CD8-positive, alpha-beta memory T cell (primary cell): ENCODE results near the gene BNIPL. TPM values are rescaled to one million over a fixed set of nuclear protein-coding genes. Genes with fewer than 3 reads are reported as not detected.

Source experiments
- CTCF ChIA-PET: fragments of 350-600 bp; sonication (Branson Sonifier 250); formaldehyde crosslinking; loops from one replicate; lab custom pipeline; 2021; ENCODE audit warnings: antibody characterized with exemption; lab: Charles Lee
- POLR2A ChIA-PET: fragments of 350-600 bp; sonication (Branson Sonifier 250); formaldehyde crosslinking; loops from one replicate; lab custom pipeline; 2021; ENCODE audit warnings: antibody characterized with exemption; lab: Charles Lee
- DNase-seq, 5 donors: peaks; one replicate each; pipeline versions ENCODE4 v3.0.0 to v3.0.0-alpha.2; 2020 to 2022; ENCODE audit warnings: mixed read lengths in 1 of 5
- H3K27ac ChIP-seq: one replicate; pipeline ENCODE4 v1.7.0; 2013; ENCODE audit warnings: low read depth, mild to moderate bottlenecking, low read length, moderate library complexity
- H3K27me3 ChIP-seq: 2 replicates; pipeline ENCODE4 v1.7.0; 2013; ENCODE audit warnings: low read length, mild to moderate bottlenecking; ENCODE audit not compliant: insufficient read depth, poor library complexity, severe bottlenecking
- H3K36me3 ChIP-seq: 2 replicates; pipeline ENCODE4 v1.7.0; 2013; ENCODE audit warnings: mild to moderate bottlenecking, low read length, moderate library complexity; ENCODE audit not compliant: insufficient read depth
- H3K4me1 ChIP-seq: 2 replicates; pipeline ENCODE4 v1.7.0; 2013; ENCODE audit warnings: mild to moderate bottlenecking, low read length, moderate library complexity; ENCODE audit not compliant: insufficient read depth
- H3K4me3 ChIP-seq: 2 replicates; pipeline ENCODE4 v1.7.0; 2013; ENCODE audit warnings: mild to moderate bottlenecking, low read length
- H3K9me3 ChIP-seq: 2 replicates; pipeline ENCODE4 v1.7.0; 2013; ENCODE audit warnings: mild to moderate bottlenecking, low read length
- H3K27ac Mint-ChIP-seq, 8 donors: one replicate each; pipeline ENCODE4 v1.8.0; 2020 to 2021; ENCODE audit warnings: mixed read lengths in 8 of 8, mild to moderate bottlenecking in 6 of 8, inconsistent platforms in 3 of 8, moderate library complexity in 3 of 8
- H3K27me3 Mint-ChIP-seq, 2 donors: one replicate each; pipeline ENCODE4 v1.8.0; 2020 to 2021; ENCODE audit warnings: mixed read lengths in 2 of 2, mild to moderate bottlenecking in 1 of 2, moderate library complexity in 1 of 2
- H3K36me3 Mint-ChIP-seq, 3 donors: one replicate each; pipeline ENCODE4 v1.8.0; 2020 to 2021; ENCODE audit warnings: mixed read lengths in 3 of 3, inconsistent platforms in 1 of 3, mild to moderate bottlenecking in 1 of 3
- H3K4me1 Mint-ChIP-seq, 3 donors: one replicate each; pipeline ENCODE4 v1.8.0; 2020 to 2021; ENCODE audit warnings: mixed read lengths in 3 of 3, inconsistent platforms in 1 of 3, mild to moderate bottlenecking in 1 of 3
- H3K4me3 Mint-ChIP-seq, 7 donors: one replicate each; pipeline ENCODE4 v1.8.0; 2020 to 2021; ENCODE audit warnings: mixed read lengths in 7 of 7, mild to moderate bottlenecking in 6 of 7, moderate library complexity in 4 of 7, inconsistent platforms in 2 of 7
- H3K9me3 Mint-ChIP-seq, 5 donors: one replicate each; pipeline ENCODE4 v1.8.0; 2020 to 2022; ENCODE audit warnings: mixed read lengths in 5 of 5, mild to moderate bottlenecking in 3 of 5, moderate library complexity in 2 of 5, inconsistent platforms in 1 of 5
- polyA plus RNA-seq: library from polyadenylated mRNA; unstranded; fragments of 300-500 nt; fragmentation: Illumina TruSeq; gene quantifications from one replicate; pipeline ENCODE4 v1.2.3, GENCODE V29; 2021
- total RNA-seq, 2 experiments: library from RNA; stranded (reverse); gene quantifications; one replicate each; pipeline ENCODE4 v1.2.3, GENCODE V29; 2021

Gene BNIPL
- total and polyA plus RNA-seq, 3 experiments from 2014 or later = 0.08 to 1.3 (median 0.75) TPM

DNA sequence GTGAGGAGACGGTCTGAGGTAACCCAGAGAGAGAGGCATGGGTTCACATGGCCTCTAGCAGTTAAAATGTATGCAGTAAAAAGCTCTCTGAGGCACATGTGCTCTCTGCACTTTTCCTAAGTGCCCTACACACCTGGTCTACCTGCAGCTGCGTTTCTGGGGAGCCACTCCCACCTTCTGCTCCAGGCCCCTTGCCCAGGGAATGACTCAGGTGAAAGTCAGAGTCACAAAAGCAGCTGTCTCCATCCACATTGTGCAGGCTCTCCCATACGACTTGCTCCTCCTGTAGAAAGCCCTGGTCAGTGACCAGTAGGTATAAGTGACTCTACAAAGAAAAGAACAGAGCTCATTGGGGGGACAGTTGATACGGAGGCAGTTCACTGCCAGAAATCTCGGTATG is 38.4 kb upstream of the BNIPL start:
- peaks cover 2 to 8% of the 10 kb centered on the region in 2 donors for H3K27me3 Mint-ChIP-seq
- H3K36me3 Mint-ChIP-seq = peaks cover 0 to 5% (median 3%) of the 10 kb centered on the region in 3 donors
- peak overlapping the region in 1 of 7 donors; percentile 68 for H3K4me3 Mint-ChIP-seq
- Histone ChIP-seq H3K36me3 (peaks cover 26% of the 10 kb centered on the region), H3K27ac (no peak overlapping the region), H3K4me3 (no peak overlapping the region), H3K4me1 (peaks cover 45% of the 10 kb centered on the region), H3K27me3 (no peaks in the 10 kb centered on the region), H3K9me3 (no peaks in the 10 kb centered on the region)
- ChIA-PET CTCF (interaction anchor here (5.4 kb wide), 1 partner anchor 18 kb away, joined by 46 read pairs; the partner anchor contains the start of gene ANXA9), POLR2A (no interaction called here)
- H3K27ac Mint-ChIP-seq = no peak overlapping the region
- H3K4me1 Mint-ChIP-seq = peaks cover 10 to 22% (median 21%) of the 10 kb centered on the region in 3 donors
- no peak for DNase-seq
- no peaks in the 10 kb centered on the region for H3K9me3 Mint-ChIP-seq

DNA sequence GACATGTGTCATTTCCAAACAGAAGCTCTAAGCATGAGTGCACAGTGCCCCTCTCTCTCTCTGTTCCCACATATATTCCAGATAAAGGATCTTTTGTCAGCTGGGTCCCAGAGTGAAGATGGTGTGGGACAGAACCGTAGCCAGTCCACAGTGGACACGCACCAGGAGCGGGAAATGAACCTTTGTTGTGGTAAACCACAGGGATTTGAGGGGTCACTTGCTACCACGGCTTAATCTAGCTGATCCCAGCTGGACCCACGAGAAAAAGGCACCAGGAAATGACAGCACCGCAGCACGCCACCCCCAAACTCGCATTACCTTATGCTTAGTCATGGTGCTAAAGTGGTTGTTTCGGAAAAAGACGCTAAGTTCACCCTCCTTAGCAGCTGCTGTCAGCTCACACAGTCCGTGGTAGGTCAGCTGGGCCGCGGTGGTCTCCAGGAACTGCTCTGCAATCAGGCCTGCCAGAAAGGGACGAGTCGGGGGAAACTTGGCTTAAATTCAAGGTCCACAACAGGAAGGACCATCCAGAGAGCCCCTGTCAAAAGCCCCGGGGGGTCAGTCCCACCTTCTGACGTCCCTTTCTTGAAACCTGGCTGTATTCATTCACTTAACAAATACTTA is 37.2 kb upstream of the BNIPL start:
- Histone ChIP-seq H3K27me3 (no peaks in the 10 kb centered on the region), H3K27ac (peak overlapping the region; percentile 30), H3K4me3 (no peak overlapping the region), H3K36me3 (peaks cover 26% of the 10 kb centered on the region), H3K4me1 (peaks cover 54% of the 10 kb centered on the region), H3K9me3 (no peaks in the 10 kb centered on the region)
- H3K27me3 Mint-ChIP-seq = peaks cover 2 to 8% of the 10 kb centered on the region in 2 donors
- no peak for DNase-seq
- no peak overlapping the region for H3K27ac Mint-ChIP-seq
- ChIA-PET POLR2A (no interaction called here), CTCF (interaction anchor here (0.7 to 1.0 kb wide), 2 partner anchors 11 to 19 kb away, joined by 4 read pairs; no protein-coding TSS in a partner anchor)
- H3K9me3 Mint-ChIP-seq = no peaks in the 10 kb centered on the region
- H3K4me3 Mint-ChIP-seq = no peak overlapping the region
- peaks cover 14 to 31% (median 31%) of the 10 kb centered on the region in 3 donors for H3K4me1 Mint-ChIP-seq
- peaks cover 0 to 5% (median 3%) of the 10 kb centered on the region in 3 donors for H3K36me3 Mint-ChIP-seq

DNA sequence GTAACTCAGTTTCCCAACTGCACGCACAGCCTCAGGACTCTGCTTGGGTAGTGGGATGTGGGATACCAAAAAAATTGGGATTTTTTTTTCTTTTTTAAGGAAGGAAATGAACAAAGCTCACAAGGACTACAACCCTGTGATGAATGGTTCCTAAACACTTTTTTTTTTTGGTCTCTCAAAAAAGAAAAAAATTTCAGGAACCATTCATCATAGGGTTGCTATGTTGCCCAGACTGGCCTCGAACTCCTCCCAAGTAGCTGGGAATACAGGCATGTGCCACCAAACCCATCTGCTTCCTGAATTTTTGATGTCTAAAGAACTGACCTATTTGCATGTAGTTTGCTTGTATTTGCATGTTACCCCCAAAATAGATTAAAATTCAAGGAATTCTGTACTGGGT is 36.5 kb upstream of the BNIPL start:
- ChIA-PET CTCF (interaction anchor here (1.0 kb wide), 1 partner anchor 11 kb away, joined by 4 read pairs; no protein-coding TSS in a partner anchor), POLR2A (no interaction called here)
- peaks cover 14 to 36% (median 31%) of the 10 kb centered on the region in 3 donors for H3K4me1 Mint-ChIP-seq
- H3K9me3 Mint-ChIP-seq = no peaks in the 10 kb centered on the region
- Histone ChIP-seq H3K36me3 (peaks cover 26% of the 10 kb centered on the region), H3K4me3 (no peak overlapping the region), H3K9me3 (no peaks in the 10 kb centered on the region), H3K27me3 (no peaks in the 10 kb centered on the region), H3K4me1 (peaks cover 58% of the 10 kb centered on the region), H3K27ac (no peak overlapping the region)
- DNase-seq = no peak
- H3K36me3 Mint-ChIP-seq = peaks cover 0 to 5% (median 3%) of the 10 kb centered on the region in 3 donors
- H3K4me3 Mint-ChIP-seq = no peak overlapping the region
- no peak overlapping the region for H3K27ac Mint-ChIP-seq
- peaks cover 2 to 8% of the 10 kb centered on the region in 2 donors for H3K27me3 Mint-ChIP-seq

DNA sequence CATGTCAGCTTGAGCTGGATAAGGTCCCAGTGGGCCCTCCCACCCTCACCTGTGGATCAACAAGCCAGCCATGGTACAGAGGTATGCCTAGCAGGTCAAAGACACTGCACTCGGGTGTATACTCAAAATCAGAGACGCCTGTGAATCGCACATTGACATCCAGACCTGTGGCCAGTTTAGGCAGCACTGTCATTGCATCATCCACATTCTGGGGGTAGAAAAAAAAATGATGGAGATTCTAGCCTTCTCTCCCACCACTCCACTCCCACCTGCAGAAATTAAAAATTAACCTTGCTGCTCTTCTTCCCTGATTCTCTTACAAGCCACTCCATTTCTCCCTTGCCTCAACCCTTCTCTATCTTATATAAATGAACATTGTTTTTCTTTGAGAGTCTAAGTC is 36.0 kb upstream of the BNIPL start:
- no peaks in the 10 kb centered on the region for H3K27me3 ChIP-seq
- ChIA-PET CTCF (interaction anchor here (1.0 kb wide), 1 partner anchor 12 kb away, joined by 4 read pairs; no protein-coding TSS in a partner anchor), POLR2A (no interaction called here)
- peaks cover 2 to 8% of the 10 kb centered on the region in 2 donors for H3K27me3 Mint-ChIP-seq
- DNase-seq = no peak
- H3K27ac ChIP-seq = no peak overlapping the region
- H3K36me3 ChIP-seq = peaks cover 26% of the 10 kb centered on the region
- H3K4me1 ChIP-seq = peaks cover 60% of the 10 kb centered on the region
- H3K36me3 Mint-ChIP-seq = peaks cover 0 to 5% (median 3%) of the 10 kb centered on the region in 3 donors
- no peak overlapping the region for H3K4me3 Mint-ChIP-seq
- no peak overlapping the region for H3K4me3 ChIP-seq
- H3K9me3 ChIP-seq = no peaks in the 10 kb centered on the region
- H3K9me3 Mint-ChIP-seq = no peaks in the 10 kb centered on the region
- peaks cover 15 to 39% (median 33%) of the 10 kb centered on the region in 3 donors for H3K4me1 Mint-ChIP-seq
- no peak overlapping the region for H3K27ac Mint-ChIP-seq

DNA sequence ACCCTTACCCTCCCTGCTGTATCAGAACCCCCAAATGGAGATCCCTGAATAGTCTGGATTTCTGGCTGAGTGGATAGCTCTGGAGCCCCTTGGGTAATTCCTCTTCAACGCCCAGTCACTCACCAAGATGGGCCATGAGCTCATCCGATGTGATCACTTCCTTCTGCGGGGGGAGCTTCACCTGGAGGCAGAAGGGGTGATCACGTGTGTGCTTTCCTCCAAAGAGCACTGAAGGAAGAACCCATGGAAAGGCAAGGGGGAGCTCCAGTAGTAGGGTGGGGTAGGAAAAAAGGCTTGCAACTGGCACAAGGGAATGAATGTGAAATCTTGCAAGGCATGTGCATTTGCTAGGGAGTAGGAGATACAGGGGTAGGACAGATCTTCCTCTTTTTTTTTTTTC is 34.8 kb upstream of the BNIPL start:
- Histone ChIP-seq H3K9me3 (no peaks in the 10 kb centered on the region), H3K36me3 (peaks cover 26% of the 10 kb centered on the region), H3K27ac (no peak overlapping the region), H3K27me3 (no peaks in the 10 kb centered on the region), H3K4me3 (no peak overlapping the region), H3K4me1 (peaks cover 63% of the 10 kb centered on the region)
- CTCF ChIA-PET = no interaction called here
- POLR2A ChIA-PET = no interaction called here
- DNase-seq = no peak
- peaks cover 22 to 45% (median 37%) of the 10 kb centered on the region in 3 donors for H3K4me1 Mint-ChIP-seq
- no peaks in the 10 kb centered on the region for H3K9me3 Mint-ChIP-seq
- H3K4me3 Mint-ChIP-seq = no peak overlapping the region
- peak overlapping the region in 5 of 8 donors; percentile 14 to 47 (median 23) for H3K27ac Mint-ChIP-seq
- peaks cover 2 to 8% of the 10 kb centered on the region in 2 donors for H3K27me3 Mint-ChIP-seq
- peaks cover 0 to 5% (median 3%) of the 10 kb centered on the region in 3 donors for H3K36me3 Mint-ChIP-seq

DNA sequence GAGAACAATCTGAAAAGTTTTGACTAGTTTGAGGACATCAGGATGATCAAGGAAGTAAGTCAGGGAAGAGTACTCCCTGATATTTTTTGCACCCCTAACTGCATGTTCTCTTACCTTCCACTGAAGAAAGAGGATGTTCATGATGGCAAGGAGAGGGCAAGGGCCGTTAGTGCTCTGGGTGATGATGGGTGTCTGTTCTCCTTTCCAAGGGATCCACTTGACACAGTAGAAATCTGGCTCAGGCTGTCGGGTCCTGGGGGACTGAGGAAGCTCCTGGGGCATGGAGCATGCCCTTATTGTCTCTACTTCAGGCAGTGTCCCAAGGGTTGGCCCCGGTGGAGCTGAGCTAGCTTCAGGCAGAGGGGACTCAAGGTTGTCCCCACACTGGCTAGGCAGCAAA is 34.3 kb upstream of the BNIPL start:
- Mint-ChIP-seq H3K4me1 (peaks cover 26 to 50% (median 42%) of the 10 kb centered on the region in 3 donors), H3K27ac (peak overlapping the region in 3 of 8 donors; percentile 17 to 47 (median 30)), H3K9me3 (no peaks in the 10 kb centered on the region), H3K4me3 (no peak overlapping the region), H3K27me3 (peaks cover 2 to 8% of the 10 kb centered on the region in 2 donors), H3K36me3 (peaks cover 0 to 5% (median under 1%) of the 10 kb centered on the region in 3 donors)
- no peaks in the 10 kb centered on the region for H3K27me3 ChIP-seq
- peak overlapping the region; percentile 17 for H3K4me3 ChIP-seq
- peaks cover 67% of the 10 kb centered on the region for H3K4me1 ChIP-seq
- DNase-seq = no peak
- no peak overlapping the region for H3K27ac ChIP-seq
- no peaks in the 10 kb centered on the region for H3K9me3 ChIP-seq
- peaks cover 26% of the 10 kb centered on the region for H3K36me3 ChIP-seq
- ChIA-PET CTCF (no interaction called here), POLR2A (interaction anchor here (1.0 kb wide), 1 partner anchor 26 kb away, joined by 3 read pairs; no protein-coding TSS in a partner anchor)

DNA sequence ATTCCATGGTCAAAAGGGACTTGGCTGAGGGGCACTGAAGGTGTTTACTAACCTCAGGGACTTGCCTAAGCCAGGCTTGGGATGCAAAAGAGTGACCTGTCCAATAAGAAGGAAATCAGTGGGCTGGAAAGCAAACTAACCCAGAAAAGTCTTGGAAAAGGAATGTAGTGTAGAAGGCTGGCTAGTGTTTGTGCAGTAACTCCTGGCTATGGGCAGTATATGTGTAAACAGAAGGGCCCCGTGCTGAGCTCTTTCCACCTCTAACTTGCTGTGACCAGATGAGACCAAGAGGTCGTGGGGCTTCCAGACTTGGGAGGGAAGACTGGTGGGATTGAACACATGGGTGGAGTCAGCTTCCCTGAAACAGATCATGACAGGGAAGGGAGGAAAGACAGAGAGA is 33.8 kb upstream of the BNIPL start:
- POLR2A ChIA-PET = interaction anchor here (1.0 kb wide), 1 partner anchor 27 kb away, joined by 3 read pairs; no protein-coding TSS in a partner anchor
- peaks cover 0 to 3% (median 0%) of the 10 kb centered on the region in 3 donors for H3K36me3 Mint-ChIP-seq
- H3K27ac ChIP-seq = no peak overlapping the region
- peaks cover 73% of the 10 kb centered on the region for H3K4me1 ChIP-seq
- H3K27ac Mint-ChIP-seq = peak overlapping the region in 7 of 8 donors; percentile 20 to 89 (median 70)
- H3K36me3 ChIP-seq = peaks cover 26% of the 10 kb centered on the region
- peak overlapping the region in 6 of 7 donors; percentile 22 to 71 (median 53) for H3K4me3 Mint-ChIP-seq
- peak overlapping the region; percentile 17 for H3K4me3 ChIP-seq
- no peaks in the 10 kb centered on the region for H3K9me3 ChIP-seq
- peaks cover 2 to 8% of the 10 kb centered on the region in 2 donors for H3K27me3 Mint-ChIP-seq
- H3K9me3 Mint-ChIP-seq = no peaks in the 10 kb centered on the region
- CTCF ChIA-PET = interaction anchor here (1.3 kb wide), 1 partner anchor 24 kb away, joined by 5 read pairs; no protein-coding TSS in a partner anchor
- no peak for DNase-seq
- H3K4me1 Mint-ChIP-seq = peaks cover 32 to 56% (median 48%) of the 10 kb centered on the region in 3 donors
- H3K27me3 ChIP-seq = no peaks in the 10 kb centered on the region

DNA sequence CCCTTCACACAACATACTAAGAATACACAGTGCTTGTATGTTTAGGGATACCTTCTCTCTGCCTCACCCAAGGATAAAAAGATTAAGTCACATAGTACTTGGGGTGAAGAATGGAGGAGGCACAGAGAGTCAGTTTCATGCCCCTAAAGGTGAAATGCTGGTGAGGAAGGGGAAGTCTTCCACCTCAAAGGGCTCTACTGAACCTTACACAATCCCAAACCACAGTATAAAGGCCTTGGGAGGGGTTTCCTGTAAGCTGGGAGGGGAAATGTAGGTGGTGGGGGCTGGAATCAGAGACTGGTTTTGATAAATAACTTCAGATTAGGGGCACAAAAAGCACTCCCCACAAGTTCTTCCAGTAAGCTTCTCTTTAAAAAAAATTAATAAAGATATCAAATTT is 33.2 kb upstream of the BNIPL start:
- Histone ChIP-seq H3K4me1 (peaks cover 77% of the 10 kb centered on the region), H3K4me3 (peak overlapping the region; percentile 17), H3K27me3 (no peaks in the 10 kb centered on the region), H3K27ac (no peak overlapping the region), H3K36me3 (peaks cover 26% of the 10 kb centered on the region), H3K9me3 (no peaks in the 10 kb centered on the region)
- CTCF ChIA-PET = interaction anchor here (1.3 kb wide), 1 partner anchor 24 kb away, joined by 5 read pairs; no protein-coding TSS in a partner anchor
- Mint-ChIP-seq H3K27me3 (peaks cover 2 to 8% of the 10 kb centered on the region in 2 donors), H3K4me3 (peak overlapping the region in 6 of 7 donors; percentile 8 to 71 (median 47)), H3K27ac (peak overlapping the region; percentile 20 to 81 (median 60)), H3K4me1 (peaks cover 37 to 61% (median 53%) of the 10 kb centered on the region in 3 donors), H3K9me3 (no peaks in the 10 kb centered on the region), H3K36me3 (peaks cover 0 to 3% (median 0%) of the 10 kb centered on the region in 3 donors)
- DNase-seq = peak in 1 of 5 donors; percentile 44
- POLR2A ChIA-PET = interaction anchor here (1.0 kb wide), 1 partner anchor 27 kb away, joined by 3 read pairs; no protein-coding TSS in a partner anchor
